ENCODE data around the gene FOXO6. TPM values are rescaled to one million over a fixed set of nuclear protein-coding genes. Genes with fewer than 3 reads are reported as not detected.

FOXO6 gene
- total RNA-seq, 3 donors from 2014 or later: 0.98 to 1.3 TPM; not detected in 1

GRCh38 chr1:41369531-41369930 lies 8.3 kb downstream of the FOXO6 start:
- Histone ChIP-seq H3K27me3 (peaks cover 0 to 5% of the 10 kb centered on the region in 2 donors), H3K27ac (no peak overlapping the region), H3K9me3 (no peaks in the 10 kb centered on the region), H3K4me3 (no peak overlapping the region), H3K4me1 (peaks cover 11 to 14% of the 10 kb centered on the region in 2 donors), H3K36me3 (no peaks in the 10 kb centered on the region)
- no peak for TF ChIP-seq POLR2AphosphoS5 (IDR thresholded peaks at IDR 0.05)
- no peak for TF ChIP-seq CTCF (IDR thresholded peaks at IDR 0.05)
- intact Hi-C loops (cut with DNase I; ENCODE audit: low total_unique reads): no loop called here
- no peak for DNase-seq (ENCODE audit: low spot score in 2 of 2)

GRCh38 chr1:41370225-41370624 lies 9.0 kb downstream of the FOXO6 start:
- H3K9me3 ChIP-seq: no peaks in the 10 kb centered on the region
- TF ChIP-seq CTCF (IDR thresholded peaks at IDR 0.05) (no peak), POLR2AphosphoS5 (IDR thresholded peaks at IDR 0.05) (no peak), POLR2A (IDR thresholded peaks at IDR 0.05) (no peak)
- no peaks in the 10 kb centered on the region for H3K36me3 ChIP-seq
- no peak overlapping the region for H3K27ac ChIP-seq
- intact Hi-C loops (cut with DNase I; ENCODE audit: low total_unique reads): no loop called here
- peaks cover 11 to 14% of the 10 kb centered on the region in 2 donors for H3K4me1 ChIP-seq
- no peak for DNase-seq (ENCODE audit: low spot score in 2 of 2)
- no peak overlapping the region for H3K4me3 ChIP-seq
- H3K27me3 ChIP-seq: peaks cover 0 to 5% of the 10 kb centered on the region in 2 donors

GRCh38 chr1:41370756-41371420 lies 9.7 kb downstream of the FOXO6 start:
- Histone ChIP-seq H3K27me3 (peaks cover 0 to 5% of the 10 kb centered on the region in 2 donors), H3K4me1 (peaks cover 10 to 11% of the 10 kb centered on the region in 2 donors), H3K9me3 (no peaks in the 10 kb centered on the region), H3K4me3 (no peak overlapping the region), H3K27ac (no peak overlapping the region), H3K36me3 (no peaks in the 10 kb centered on the region)
- intact Hi-C loops (cut with DNase I; ENCODE audit: low total_unique reads): no loop called here
- no peak for TF ChIP-seq POLR2AphosphoS5 (IDR thresholded peaks at IDR 0.05)
- no peak for TF ChIP-seq CTCF (IDR thresholded peaks at IDR 0.05)
- TF ChIP-seq POLR2A (IDR thresholded peaks at IDR 0.05): no peak
- DNase-seq (ENCODE audit: low spot score in 2 of 2): no peak

GRCh38 chr1:41371630-41372599 lies 10.7 kb downstream of the FOXO6 start:
- Histone ChIP-seq H3K27ac (no peak overlapping the region), H3K4me3 (no peak overlapping the region), H3K9me3 (no peaks in the 10 kb centered on the region), H3K4me1 (peaks cover 9 to 11% of the 10 kb centered on the region in 2 donors), H3K27me3 (no peaks in the 10 kb centered on the region), H3K36me3 (no peaks in the 10 kb centered on the region)
- TF ChIP-seq CTCF (IDR thresholded peaks at IDR 0.05) (no peak), POLR2A (IDR thresholded peaks at IDR 0.05) (no peak), POLR2AphosphoS5 (IDR thresholded peaks at IDR 0.05) (no peak)
- intact Hi-C loops (cut with DNase I; ENCODE audit: low total_unique reads): no loop called here
- DNase-seq (ENCODE audit: low spot score in 2 of 2): no peak

- TF ChIP-seq POLR2AphosphoS5 (IDR thresholded peaks at IDR 0.05) (no peak), POLR2A (IDR thresholded peaks at IDR 0.05) (no peak)
- Histone ChIP-seq H3K9me3 (no peaks in the 10 kb centered on the region), H3K4me1 (peaks cover 9 to 11% of the 10 kb centered on the region in 2 donors), H3K36me3 (no peaks in the 10 kb centered on the region), H3K27me3 (no peaks in the 10 kb centered on the region), H3K27ac (no peak overlapping the region), H3K4me3 (no peak overlapping the region)
- intact Hi-C loops (cut with DNase I; ENCODE audit: low total_unique reads): no loop called here
- DNase-seq (ENCODE audit: low spot score in 2 of 2): no peak
These were observed 11.4 kb downstream of the FOXO6 start for GRCh38 chr1:41372600-41372993.
